Endodermal cell (in vitro differentiated cells): Measurements from ENCODE around the gene TMCO4. TPM values are rescaled to one million over a fixed set of nuclear protein-coding genes. Genes with fewer than 3 reads are reported as not detected.
"Not testable (repeated sequence)": the region's sequence is repeated elsewhere in the genome, so short reads cannot be mapped to it uniquely, and the experiment has no call there.

Experiments
- DNase-seq: peaks from one replicate; pipeline ENCODE4 v3.0.0-alpha.2; 2017
- H3K27ac ChIP-seq: 2 replicates; pipeline ENCODE4 v1.5.1; 2013; ENCODE audit warnings: mild to moderate bottlenecking, low read depth, low read length, moderate library complexity
- H3K27me3 ChIP-seq: 2 replicates; pipeline ENCODE4 v1.6.1; 2013; ENCODE audit warnings: mild to moderate bottlenecking, low read length, moderate library complexity; ENCODE audit not compliant: insufficient read depth, control insufficient read depth, poor library complexity, severe bottlenecking
- H3K36me3 ChIP-seq: 2 replicates; pipeline ENCODE4 v1.7.0; 2013; ENCODE audit warnings: mild to moderate bottlenecking, low read length, moderate library complexity; ENCODE audit not compliant: control insufficient read depth, insufficient read depth
- H3K4me1 ChIP-seq: one replicate; pipeline ENCODE4 v1.7.0; 2013; ENCODE audit warnings: low read length; ENCODE audit not compliant: control insufficient read depth, insufficient read depth
- H3K4me3 ChIP-seq: 2 replicates; pipeline ENCODE4 v1.5.1; 2013; ENCODE audit warnings: mild to moderate bottlenecking, low read length, moderate library complexity
- H3K9ac ChIP-seq: 2 replicates; pipeline ENCODE4 v1.6.1; 2013; ENCODE audit warnings: mild to moderate bottlenecking, low read length, moderate library complexity; ENCODE audit not compliant: poor library complexity, severe bottlenecking; ENCODE audit errors: extremely low read depth
- H3K9me3 ChIP-seq: 2 replicates; pipeline ENCODE4 v1.6.1; 2013; ENCODE audit warnings: mild to moderate bottlenecking, low read length, moderate library complexity; ENCODE audit not compliant: control insufficient read depth
- H3K27ac Mint-ChIP-seq: 2 replicates; pipeline ENCODE4 v1.8.0; 2020; ENCODE audit warnings: mixed read lengths
- H3K27me3 Mint-ChIP-seq: 2 replicates; pipeline ENCODE4 v1.8.0; 2021; ENCODE audit warnings: mild to moderate bottlenecking, mixed read lengths; ENCODE audit not compliant: insufficient read depth
- H3K36me3 Mint-ChIP-seq: 2 replicates; pipeline ENCODE4 v1.8.0; 2020; ENCODE audit warnings: low read depth, mixed read lengths
- H3K4me1 Mint-ChIP-seq: 2 replicates; pipeline ENCODE4 v1.8.0; 2020; ENCODE audit warnings: mixed read lengths
- H3K4me3 Mint-ChIP-seq: 2 replicates; pipeline ENCODE4 v1.8.0; 2020; ENCODE audit warnings: mild to moderate bottlenecking, moderate library complexity, mixed read lengths
- H3K9me3 Mint-ChIP-seq: 2 replicates; pipeline ENCODE4 v1.8.0; 2020; ENCODE audit warnings: mild to moderate bottlenecking, mixed read lengths
- CTCF ChIP-seq: fragments of 200-600 bp; sonication (generic); conservative IDR thresholded peaks from 2 replicates; pipeline ENCODE4 v1.5.0; 2021; ENCODE audit warnings: antibody characterized with exemption, mild to moderate bottlenecking
- WGBS, 2 experiments: methylation state at CpG; one replicate each; pipeline versions ENCODE4 v1.1.5 to v1.1.7; 2013; ENCODE audit warnings: missing lambda C conversion rate in 2 of 2, mixed read lengths in 1 of 2; ENCODE audit not compliant: insufficient coverage in 1 of 2, insufficient read length in 1 of 2; 5-methylcytosine and 5-hydroxymethylcytosine counted together
- long read RNA-seq, 4 experiments: library from polyadenylated mRNA in 2 of 4; library from RNA in 1 of 4; library from capped mRNA in 1 of 4; stranded (forward) in 3 of 4; unstranded in 1 of 4; transcript quantifications; one replicate each; pipeline ENCODE4 v2.0.0, GENCODE V29; 2020 to 2021; ENCODE audit warnings: inconsistent platforms in 1 of 4
- polyA plus RNA-seq, 2 experiments: library from polyadenylated mRNA; stranded (reverse); fragments of 50-300 nt; gene quantifications; one replicate each; pipeline ENCODE4 v1.2.3, GENCODE V29; 2013
- total RNA-seq, 2 donors: library from RNA; stranded (reverse); fragmentation: NEBNext Ultra II Directional in 1 of 2; extraction: Animal tissue kit (Norgen Biotek cat#: 25700) in 1 of 2; gene quantifications; 2 replicates in 1 of 2; 3 replicates in 1 of 2; pipeline ENCODE4 v1.2.1, GENCODE V29; 2021

Gene TMCO4
- 1 to 10 TPM; 6.2 to 6.6 TPM for total RNA-seq
- polyA plus RNA-seq (2013, experiment 1 of 2): 0.78 TPM
- 0.50 TPM for polyA plus RNA-seq (2013, experiment 2 of 2)
- long read RNA-seq, experiment 1, partial matches to known transcripts: 0 of 2 reads
- long read RNA-seq, experiment 1, other reads (novel, unspliced or antisense): 2 of 2 reads
- long read RNA-seq, experiment 2, partial matches to known transcripts: 3 of 15 reads
- long read RNA-seq, experiment 2, other reads (novel, unspliced or antisense): 11 of 15 reads
- long read RNA-seq, experiment 3, partial matches to known transcripts: 3 of 25 reads
- long read RNA-seq, experiment 3, other reads (novel, unspliced or antisense): 21 of 25 reads
- long read RNA-seq, experiment 4: 0 reads

GRCh38 chr1:19799230-19800075, at the start of gene TMCO4:
TMCO4 (minus strand) TSS chr1:19799916; CDS start chr1:19780758, 19,158 bp downstream.
- no peaks in the 10 kb centered on the region for H3K4me1 ChIP-seq
- peak within 1 kb of the TSS; percentile 55 for H3K4me3 Mint-ChIP-seq
- H3K27ac Mint-ChIP-seq: no peak within 1 kb of the TSS
- H3K36me3 ChIP-seq: no peaks in the 10 kb centered on the region
- no peak within 1 kb of the TSS for H3K27ac ChIP-seq
- no peak within 1 kb of the TSS for H3K9ac ChIP-seq
- peaks cover 26% of the 10 kb centered on the region for H3K27me3 Mint-ChIP-seq
- no peaks in the 10 kb centered on the region for H3K9me3 ChIP-seq
- H3K4me1 Mint-ChIP-seq: peaks cover 11% of the 10 kb centered on the region
- H3K27me3 ChIP-seq: peaks cover 34% of the 10 kb centered on the region
- H3K4me3 ChIP-seq: peak within 1 kb of the TSS; percentile 77
- WGBS, 2 experiments: 14 to 48% methylated on average over 11 to 70 of the region's 70 CpGs
- DNase-seq: peak; percentile 74
- H3K9me3 Mint-ChIP-seq: no peaks in the 10 kb centered on the region
- no peaks in the 10 kb centered on the region for H3K36me3 Mint-ChIP-seq
- TF ChIP-seq CTCF: peak; percentile 71

GRCh38 chr1:19849307-19849706, 49.6 kb upstream of the TMCO4 start:
- not testable (repeated sequence) for H3K36me3 ChIP-seq, H3K27ac ChIP-seq, DNase-seq, H3K27me3 ChIP-seq, H3K4me1 Mint-ChIP-seq, H3K36me3 Mint-ChIP-seq, H3K4me3 ChIP-seq, H3K9me3 Mint-ChIP-seq, H3K4me3 Mint-ChIP-seq, H3K9me3 ChIP-seq, H3K4me1 ChIP-seq, H3K27ac Mint-ChIP-seq, H3K9ac ChIP-seq
- WGBS, 2 experiments: 86 to 90% methylated on average over 2 to 3 of the region's 3 CpGs
- H3K27me3 Mint-ChIP-seq: peaks cover 26% of the 10 kb centered on the region

- H3K27me3 Mint-ChIP-seq: peaks cover 28% of the 10 kb centered on the region
- H3K9me3 ChIP-seq, H3K27ac Mint-ChIP-seq, H3K4me1 ChIP-seq, H3K27me3 ChIP-seq, H3K27ac ChIP-seq, H3K36me3 ChIP-seq, H3K9me3 Mint-ChIP-seq, H3K36me3 Mint-ChIP-seq, H3K4me3 Mint-ChIP-seq, H3K4me3 ChIP-seq, DNase-seq, H3K9ac ChIP-seq, H3K4me1 Mint-ChIP-seq: not testable (repeated sequence)
- 92 to 98% methylated on average over 4 to 9 of the region's 9 CpGs for WGBS, 2 experiments
Measured at GRCh38 chr1:19847334-19847733, 47.6 kb upstream of the TMCO4 start.

- no peak for DNase-seq
- H3K4me1 ChIP-seq: no peaks in the 10 kb centered on the region
- H3K27me3 Mint-ChIP-seq: peaks cover 20% of the 10 kb centered on the region
- H3K27me3 ChIP-seq: no peaks in the 10 kb centered on the region
- no peak overlapping the region for H3K9ac ChIP-seq
- H3K9me3 Mint-ChIP-seq: no peaks in the 10 kb centered on the region
- peaks cover 6% of the 10 kb centered on the region for H3K4me1 Mint-ChIP-seq
- WGBS, 2 experiments: 92 to 94% methylated on average over 2 to 3 of the region's 3 CpGs
- H3K27ac Mint-ChIP-seq: no peak overlapping the region
- TF ChIP-seq CTCF: no peak
- H3K36me3 Mint-ChIP-seq: no peaks in the 10 kb centered on the region
- no peak overlapping the region for H3K4me3 Mint-ChIP-seq
- H3K27ac ChIP-seq: no peak overlapping the region
- no peak overlapping the region for H3K4me3 ChIP-seq
- no peaks in the 10 kb centered on the region for H3K36me3 ChIP-seq
- no peaks in the 10 kb centered on the region for H3K9me3 ChIP-seq
Measured at GRCh38 chr1:19846338-19846737, 46.6 kb upstream of the TMCO4 start.
